Measurements from ENCODE around the gene FAM187B. TPM values are rescaled to one million over a fixed set of nuclear protein-coding genes. Genes with fewer than 3 reads are reported as not detected.
A peak's percentile ranks its signal among the peaks of the same experiment; 100 is the strongest.

The FAM187B gene
- total RNA-seq, 1 donor from 2014 or later, result not detected

GRCh38 chr19:35216833-35217648 is 11.5 kb downstream of the FAM187B start:
- peak; percentile 87 for DNase-seq
- no peak overlapping the region for H3K4me3 Mint-ChIP-seq
- peak overlapping the region; percentile 70 for H3K27ac Mint-ChIP-seq
- H3K4me1 Mint-ChIP-seq, result peaks cover 37% of the 10 kb centered on the region
- H3K36me3 Mint-ChIP-seq (ENCODE audit: low read depth), result peaks cover 7% of the 10 kb centered on the region
- H3K27me3 Mint-ChIP-seq, result no peaks in the 10 kb centered on the region
- peaks cover 4% of the 10 kb centered on the region for H3K9me3 Mint-ChIP-seq
- intact Hi-C loops (cut with micrococcal nuclease), result no loop called here

GRCh38 chr19:35216016-35216832 is 12.3 kb downstream of the FAM187B start:
- Mint-ChIP-seq H3K4me1 (peaks cover 44% of the 10 kb centered on the region), H3K36me3 (ENCODE audit: low read depth) (peaks cover 7% of the 10 kb centered on the region), H3K27ac (peak overlapping the region; percentile 70), H3K9me3 (peaks cover 4% of the 10 kb centered on the region), H3K4me3 (no peak overlapping the region), H3K27me3 (no peaks in the 10 kb centered on the region)
- intact Hi-C loops (cut with micrococcal nuclease), result no loop called here
- no peak for DNase-seq

GRCh38 chr19:35214766-35215422 is 13.6 kb downstream of the FAM187B start:
- H3K27ac Mint-ChIP-seq, result peak overlapping the region; percentile 43
- H3K36me3 Mint-ChIP-seq (ENCODE audit: low read depth), result peaks cover 7% of the 10 kb centered on the region
- intact Hi-C loops (cut with micrococcal nuclease), result loop anchor here (2.0 to 5.0 kb wide), 2 partner anchors 32 to 132 kb away; partner anchors contain the start of genes FFAR1 and LSR

GRCh38 chr19:35213663-35214632 is 14.6 kb downstream of the FAM187B start:
- intact Hi-C loops (cut with micrococcal nuclease), result loop anchor here (2.0 to 5.0 kb wide), 2 partner anchors 33 to 133 kb away; partner anchors contain the start of genes FFAR1 and LSR
- peaks cover 56% of the 10 kb centered on the region for H3K4me1 Mint-ChIP-seq
- peaks cover 3% of the 10 kb centered on the region for H3K36me3 Mint-ChIP-seq (ENCODE audit: low read depth)
- peak overlapping the region; percentile 84 for H3K27ac Mint-ChIP-seq
- H3K4me3 Mint-ChIP-seq, result peak overlapping the region; percentile 19
- no peaks in the 10 kb centered on the region for H3K9me3 Mint-ChIP-seq
- H3K27me3 Mint-ChIP-seq, result no peaks in the 10 kb centered on the region
- DNase-seq, result peak; percentile 88

More at GRCh38 chr19:35214766-35215422, 13.6 kb downstream of the FAM187B start:
- Mint-ChIP-seq H3K9me3 (peaks cover 4% of the 10 kb centered on the region), H3K4me3 (no peak overlapping the region), H3K4me1 (peaks cover 49% of the 10 kb centered on the region), H3K27me3 (no peaks in the 10 kb centered on the region)
- no peak for DNase-seq

- Mint-ChIP-seq H3K4me3 (peak overlapping the region; percentile 77), H3K4me1 (peaks cover 68% of the 10 kb centered on the region), H3K36me3 (ENCODE audit: low read depth) (peaks cover 7% of the 10 kb centered on the region), H3K9me3 (peaks cover 4% of the 10 kb centered on the region), H3K27ac (peak overlapping the region; percentile 97), H3K27me3 (no peaks in the 10 kb centered on the region)
- no peak for DNase-seq
- intact Hi-C loops (cut with micrococcal nuclease), result loop anchor here (5.0 kb wide), 1 partner anchor 35 kb away; the partner anchor contains the start of gene LSR
These were observed 16.3 kb downstream of the FAM187B start for GRCh38 chr19:35212241-35212640.

GRCh38 chr19:35211545-35212230 is 16.9 kb downstream of the FAM187B start:
- peak overlapping the region; percentile 97 for H3K27ac Mint-ChIP-seq
- peaks cover 70% of the 10 kb centered on the region for H3K4me1 Mint-ChIP-seq
- peaks cover 5% of the 10 kb centered on the region for H3K36me3 Mint-ChIP-seq (ENCODE audit: low read depth)
- peaks cover 4% of the 10 kb centered on the region for H3K9me3 Mint-ChIP-seq
- H3K27me3 Mint-ChIP-seq, result no peaks in the 10 kb centered on the region
- peak overlapping the region; percentile 77 for H3K4me3 Mint-ChIP-seq
- DNase-seq, result peak; percentile 93
- intact Hi-C loops (cut with micrococcal nuclease), result loop anchor here (5.0 kb wide), 1 partner anchor 36 kb away; the partner anchor contains the start of gene LSR

GRCh38 chr19:35209646-35210045 is 18.9 kb downstream of the FAM187B start:
- Mint-ChIP-seq H3K27ac (peak overlapping the region; percentile 75), H3K36me3 (ENCODE audit: low read depth) (peaks cover 4% of the 10 kb centered on the region), H3K27me3 (no peaks in the 10 kb centered on the region), H3K4me1 (peaks cover 76% of the 10 kb centered on the region), H3K9me3 (peaks cover 4% of the 10 kb centered on the region), H3K4me3 (no peak overlapping the region)
- DNase-seq, result no peak
- intact Hi-C loops (cut with micrococcal nuclease), result loop anchor here (5.0 kb wide), 1 partner anchor 38 kb away; the partner anchor contains the start of gene LSR

GRCh38 chr19:35208121-35208520 is 20.4 kb downstream of the FAM187B start:
- Mint-ChIP-seq H3K36me3 (ENCODE audit: low read depth) (peaks cover 4% of the 10 kb centered on the region), H3K9me3 (peaks cover 4% of the 10 kb centered on the region), H3K27ac (peak overlapping the region; percentile 96), H3K27me3 (no peaks in the 10 kb centered on the region), H3K4me1 (peaks cover 75% of the 10 kb centered on the region), H3K4me3 (peak overlapping the region; percentile 37)
- intact Hi-C loops (cut with micrococcal nuclease), result no loop called here
- no peak for DNase-seq

GRCh38 chr19:35207391-35207871 is 21.1 kb downstream of the FAM187B start:
- peaks cover 6% of the 10 kb centered on the region for H3K36me3 Mint-ChIP-seq (ENCODE audit: low read depth)
- DNase-seq, result peak; percentile 75
- H3K9me3 Mint-ChIP-seq, result peaks cover 4% of the 10 kb centered on the region
- intact Hi-C loops (cut with micrococcal nuclease), result no loop called here
- H3K27ac Mint-ChIP-seq, result peak overlapping the region; percentile 96
- peaks cover 75% of the 10 kb centered on the region for H3K4me1 Mint-ChIP-seq
- no peaks in the 10 kb centered on the region for H3K27me3 Mint-ChIP-seq
- H3K4me3 Mint-ChIP-seq, result peak overlapping the region; percentile 37

- peak overlapping the region; percentile 96 for H3K27ac Mint-ChIP-seq
- H3K9me3 Mint-ChIP-seq, result peaks cover 4% of the 10 kb centered on the region
- peaks cover 6% of the 10 kb centered on the region for H3K36me3 Mint-ChIP-seq (ENCODE audit: low read depth)
These were observed 21.7 kb downstream of the FAM187B start for GRCh38 chr19:35206855-35207254.

GRCh38 chr19:35206379-35206778 is 22.2 kb downstream of the FAM187B start:
- peak; percentile 90 for DNase-seq
- Mint-ChIP-seq H3K9me3 (peaks cover 4% of the 10 kb centered on the region), H3K36me3 (ENCODE audit: low read depth) (peaks cover 6% of the 10 kb centered on the region), H3K27me3 (no peaks in the 10 kb centered on the region), H3K4me1 (peaks cover 67% of the 10 kb centered on the region), H3K27ac (peak overlapping the region; percentile 96), H3K4me3 (peak overlapping the region; percentile 74)
- intact Hi-C loops (cut with micrococcal nuclease), result loop anchor here (1.0 kb wide), 1 partner anchor 53 kb away; no protein-coding TSS in a partner anchor

More at GRCh38 chr19:35206855-35207254, 21.7 kb downstream of the FAM187B start:
- H3K27me3 Mint-ChIP-seq, result no peaks in the 10 kb centered on the region
- intact Hi-C loops (cut with micrococcal nuclease), result loop anchor here (1.0 kb wide), 1 partner anchor 54 kb away; no protein-coding TSS in a partner anchor
- H3K4me3 Mint-ChIP-seq, result peak overlapping the region; percentile 74
- peaks cover 71% of the 10 kb centered on the region for H3K4me1 Mint-ChIP-seq
- no peak for DNase-seq

Data from activated CD4-positive, alpha-beta T cell treated with anti-CD3 and anti-CD28 coated beads, Interleukin-2, amount 10 ng/mL, durations not matched to agents 24 days and 14 days (primary cell).